ENCODE results near the gene ROR2. TPM values are rescaled to one million over a fixed set of nuclear protein-coding genes. Genes with fewer than 3 reads are reported as not detected.

The ROR2 gene
- total RNA-seq, 2 experiments from 2014 or later = not detected

DNA sequence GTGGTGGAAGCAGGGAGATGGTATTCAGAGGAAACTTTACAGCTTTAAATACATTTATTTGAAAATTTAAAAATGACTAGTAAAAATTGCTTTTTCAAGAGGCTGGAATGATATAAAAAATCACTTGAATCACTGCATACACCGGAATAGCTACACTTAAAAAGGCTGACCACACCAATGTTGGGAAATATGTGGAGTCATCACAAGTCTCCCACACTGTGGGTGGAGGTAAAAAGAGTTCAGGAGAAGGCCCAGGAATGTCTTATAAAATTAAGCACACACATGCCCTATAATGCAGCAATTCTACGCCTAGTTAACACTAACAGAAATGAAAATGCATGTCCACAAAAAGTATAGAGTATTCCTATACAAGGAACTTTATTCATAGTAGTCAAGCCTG, 198.1 kb downstream of the ROR2 start:
- H3K9me3 Mint-ChIP-seq = no peaks in the 10 kb centered on the region
- ATAC-seq (ENCODE audit: poor library complexity) = no peak
- Histone ChIP-seq H3K4me1 (ENCODE audit: insufficient read depth, low read length) (no peaks in the 10 kb centered on the region), H3K27ac (ENCODE audit: low read depth in 1 of 2, low read length in 2 of 2) (no peak overlapping the region), H3K36me3 (ENCODE audit: insufficient read depth, low read length) (no peaks in the 10 kb centered on the region), H3K27me3 (ENCODE audit: control insufficient read depth in 1 of 2, insufficient read depth in 2 of 2, low read length in 2 of 2) (no peaks in the 10 kb centered on the region), H3K4me3 (ENCODE audit: low read length) (no peak overlapping the region), H3K9me3 (ENCODE audit: control insufficient read depth in 1 of 2, insufficient read depth in 1 of 2, low read length in 2 of 2) (no peaks in the 10 kb centered on the region)
- TF ChIP-seq CTCF (IDR thresholded peaks at IDR 0.05) = no peak
- peaks cover 4% of the 10 kb centered on the region for H3K27me3 Mint-ChIP-seq
- ChIA-PET CTCF (no interaction called here), POLR2A (no interaction called here)
- intact Hi-C loops (cut with DNase I, micrococcal nuclease) = no loop called here
- H3K4me3 Mint-ChIP-seq = no peak overlapping the region
- no peaks in the 10 kb centered on the region for H3K36me3 Mint-ChIP-seq (ENCODE audit: low read depth)
- no peak overlapping the region for H3K27ac Mint-ChIP-seq
- H3K4me1 Mint-ChIP-seq (ENCODE audit: low read depth) = no peaks in the 10 kb centered on the region
- DNase-seq = no peak

DNA sequence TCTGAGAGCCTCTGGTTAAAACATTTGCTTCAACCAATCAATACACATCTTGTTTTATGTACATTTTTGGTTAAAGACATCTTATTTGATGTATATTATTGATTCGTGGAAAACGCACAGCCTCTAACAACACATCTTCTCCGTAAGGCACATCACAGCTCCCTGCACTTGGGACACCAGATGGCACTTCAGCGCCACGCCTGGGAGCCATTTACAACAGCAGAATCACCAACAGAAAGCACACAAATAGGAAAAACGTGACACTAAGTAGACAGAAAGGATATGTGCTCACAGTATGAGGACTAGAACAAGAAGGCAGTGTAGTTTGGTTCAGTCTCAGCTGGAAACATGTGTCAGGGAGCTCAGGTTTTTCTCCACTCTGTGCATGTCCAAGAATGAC, 199.7 kb downstream of the ROR2 start:
- ChIA-PET CTCF (no interaction called here), POLR2A (no interaction called here)
- Mint-ChIP-seq H3K4me1 (ENCODE audit: low read depth) (no peaks in the 10 kb centered on the region), H3K27ac (no peak overlapping the region), H3K9me3 (no peaks in the 10 kb centered on the region), H3K4me3 (no peak overlapping the region), H3K36me3 (ENCODE audit: low read depth) (no peaks in the 10 kb centered on the region), H3K27me3 (peaks cover 4% of the 10 kb centered on the region)
- TF ChIP-seq CTCF (IDR thresholded peaks at IDR 0.05) = no peak
- no peaks in the 10 kb centered on the region for H3K9me3 ChIP-seq (ENCODE audit: control insufficient read depth in 1 of 2, insufficient read depth in 1 of 2, low read length in 2 of 2)
- no peak overlapping the region for H3K4me3 ChIP-seq (ENCODE audit: low read length)
- no peaks in the 10 kb centered on the region for H3K27me3 ChIP-seq (ENCODE audit: control insufficient read depth in 1 of 2, insufficient read depth in 2 of 2, low read length in 2 of 2)
- intact Hi-C loops (cut with DNase I, micrococcal nuclease) = no loop called here
- no peak overlapping the region for H3K27ac ChIP-seq (ENCODE audit: low read depth in 1 of 2, low read length in 2 of 2)
- no peaks in the 10 kb centered on the region for H3K4me1 ChIP-seq (ENCODE audit: insufficient read depth, low read length)
- DNase-seq = no peak
- no peak for ATAC-seq (ENCODE audit: poor library complexity)
- no peaks in the 10 kb centered on the region for H3K36me3 ChIP-seq (ENCODE audit: insufficient read depth, low read length)

DNA sequence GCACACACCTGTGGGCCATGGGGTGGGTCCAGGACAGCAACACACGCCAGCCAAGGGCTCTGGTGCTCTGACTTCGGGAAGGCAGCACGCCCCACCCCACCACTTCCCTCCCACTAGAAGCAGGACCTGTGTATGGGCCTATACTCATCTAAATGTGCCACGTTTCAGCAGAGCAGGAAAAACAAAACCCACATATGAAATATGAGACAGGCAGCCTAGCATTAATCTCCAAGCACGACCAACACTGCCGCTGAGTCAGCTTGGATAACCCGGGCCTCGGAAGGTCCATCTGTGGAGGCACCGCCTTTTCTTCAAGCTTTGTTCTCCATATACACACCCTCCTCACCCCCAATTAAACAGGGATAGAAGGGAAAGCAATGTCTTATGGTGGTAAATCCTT, 203.1 kb downstream of the ROR2 start:
- Mint-ChIP-seq H3K9me3 (no peaks in the 10 kb centered on the region), H3K36me3 (ENCODE audit: low read depth) (no peaks in the 10 kb centered on the region), H3K4me3 (no peak overlapping the region), H3K4me1 (ENCODE audit: low read depth) (no peaks in the 10 kb centered on the region), H3K27ac (no peak overlapping the region), H3K27me3 (peaks cover 4% of the 10 kb centered on the region)
- Histone ChIP-seq H3K36me3 (ENCODE audit: insufficient read depth, low read length) (no peaks in the 10 kb centered on the region), H3K27me3 (ENCODE audit: control insufficient read depth in 1 of 2, insufficient read depth in 2 of 2, low read length in 2 of 2) (peaks cover 0 to 2% of the 10 kb centered on the region in 2 experiments), H3K9me3 (ENCODE audit: control insufficient read depth in 1 of 2, insufficient read depth in 1 of 2, low read length in 2 of 2) (no peaks in the 10 kb centered on the region), H3K4me1 (ENCODE audit: insufficient read depth, low read length) (no peaks in the 10 kb centered on the region), H3K27ac (ENCODE audit: low read depth in 1 of 2, low read length in 2 of 2) (no peak overlapping the region), H3K4me3 (ENCODE audit: low read length) (no peak overlapping the region)
- ATAC-seq (ENCODE audit: poor library complexity) (no peak), DNase-seq (no peak)
- intact Hi-C loops (cut with DNase I, micrococcal nuclease) = no loop called here
- POLR2A ChIA-PET = no interaction called here
- no peak for TF ChIP-seq CTCF (IDR thresholded peaks at IDR 0.05)
- CTCF ChIA-PET = no interaction called here

Data from CD4-positive, alpha-beta T cell (primary cell).